ENCODE data around the gene SOX6. TPM values are rescaled to one million over a fixed set of nuclear protein-coding genes. Genes with fewer than 3 reads are reported as not detected.

Gene SOX6
- total and polyA plus RNA-seq, 4 donors = 26.6 to 51.6 (median 38.6) TPM

- Histone ChIP-seq H3K4me1 (ENCODE audit: control insufficient read depth, insufficient read depth, low read length) (peaks cover 10% of the 10 kb centered on the region), H3K36me3 (ENCODE audit: control insufficient read depth, insufficient read depth, low read length) (peaks cover 6% of the 10 kb centered on the region), H3K9me3 (ENCODE audit: control insufficient read depth, insufficient read depth, low read length) (no peaks in the 10 kb centered on the region), H3K4me3 (ENCODE audit: low read depth, low read length) (no peak overlapping the region), H3K27ac (ENCODE audit: low read depth, low read length) (peak overlapping the region; percentile 79), H3K27me3 (ENCODE audit: control insufficient read depth, insufficient read depth, low read length) (no peaks in the 10 kb centered on the region)
- 80% methylated on average over 2 of the region's 6 CpGs for WGBS (ENCODE audit: insufficient coverage)
- peak in 1 of 6 donors; percentile 44 for DNase-seq (ENCODE audit: low read depth in 4 of 6, low spot score in 6 of 6)
Observed at GRCh38 chr11:15969701-15970329, 386.5 kb downstream of the SOX6 start.

DNA sequence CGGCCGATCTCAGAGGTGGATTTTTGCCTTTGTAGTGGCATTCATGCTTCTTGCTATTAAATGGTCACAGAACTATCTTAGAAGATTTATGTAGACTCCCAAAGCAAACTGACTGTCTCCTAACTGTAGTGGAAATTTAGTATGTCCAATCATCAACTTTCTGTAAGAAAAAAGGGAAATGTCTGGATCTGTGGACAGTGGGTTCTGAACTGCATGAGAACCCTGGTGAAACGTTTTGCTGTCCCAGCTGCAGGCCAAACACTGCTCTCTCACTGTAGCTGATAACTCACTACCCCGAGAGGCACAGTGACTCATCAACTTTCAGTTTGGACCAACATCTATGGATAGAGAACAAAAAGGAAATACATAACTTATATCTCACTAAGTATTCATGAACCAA lies 387.1 kb downstream of the SOX6 start:
- peak overlapping the region; percentile 79 for H3K27ac ChIP-seq (ENCODE audit: low read depth, low read length)
- DNase-seq (ENCODE audit: low read depth in 4 of 6, low spot score in 6 of 6) = peak in 3 of 6 donors; percentile 11 to 45 (median 19)
- H3K27me3 ChIP-seq (ENCODE audit: control insufficient read depth, insufficient read depth, low read length) = no peaks in the 10 kb centered on the region
- whole genome bisulfite sequencing (ENCODE audit: insufficient coverage) = no CpG with 5 or more reads among the region's 4 CpGs
- peaks cover 6% of the 10 kb centered on the region for H3K36me3 ChIP-seq (ENCODE audit: control insufficient read depth, insufficient read depth, low read length)
- H3K9me3 ChIP-seq (ENCODE audit: control insufficient read depth, insufficient read depth, low read length) = no peaks in the 10 kb centered on the region
- no peak overlapping the region for H3K4me3 ChIP-seq (ENCODE audit: low read depth, low read length)
- peaks cover 10% of the 10 kb centered on the region for H3K4me1 ChIP-seq (ENCODE audit: control insufficient read depth, insufficient read depth, low read length)

GRCh38 chr11:15968461-15969130 lies 387.8 kb downstream of the SOX6 start:
- Histone ChIP-seq H3K36me3 (ENCODE audit: control insufficient read depth, insufficient read depth, low read length) (peaks cover 6% of the 10 kb centered on the region), H3K27ac (ENCODE audit: low read depth, low read length) (peak overlapping the region; percentile 79), H3K27me3 (ENCODE audit: control insufficient read depth, insufficient read depth, low read length) (no peaks in the 10 kb centered on the region), H3K4me3 (ENCODE audit: low read depth, low read length) (no peak overlapping the region), H3K9me3 (ENCODE audit: control insufficient read depth, insufficient read depth, low read length) (no peaks in the 10 kb centered on the region), H3K4me1 (ENCODE audit: control insufficient read depth, insufficient read depth, low read length) (peaks cover 10% of the 10 kb centered on the region)
- DNase-seq (ENCODE audit: low read depth in 4 of 6, low spot score in 6 of 6) = peak in 2 of 6 donors; percentile 48 to 53
- WGBS (ENCODE audit: insufficient coverage) = 25% methylated on average over 5 of the region's 10 CpGs

GRCh38 chr11:15967966-15968365 lies 388.4 kb downstream of the SOX6 start:
- H3K27ac ChIP-seq (ENCODE audit: low read depth, low read length) = peak overlapping the region; percentile 79
- no peaks in the 10 kb centered on the region for H3K9me3 ChIP-seq (ENCODE audit: control insufficient read depth, insufficient read depth, low read length)
- DNase-seq (ENCODE audit: low read depth in 4 of 6, low spot score in 6 of 6) = no peak
- no peaks in the 10 kb centered on the region for H3K27me3 ChIP-seq (ENCODE audit: control insufficient read depth, insufficient read depth, low read length)
- peaks cover 6% of the 10 kb centered on the region for H3K36me3 ChIP-seq (ENCODE audit: control insufficient read depth, insufficient read depth, low read length)
- 17% methylated on average over 1 of the region's 2 CpGs for WGBS (ENCODE audit: insufficient coverage)
- peaks cover 10% of the 10 kb centered on the region for H3K4me1 ChIP-seq (ENCODE audit: control insufficient read depth, insufficient read depth, low read length)
- no peak overlapping the region for H3K4me3 ChIP-seq (ENCODE audit: low read depth, low read length)

DNA sequence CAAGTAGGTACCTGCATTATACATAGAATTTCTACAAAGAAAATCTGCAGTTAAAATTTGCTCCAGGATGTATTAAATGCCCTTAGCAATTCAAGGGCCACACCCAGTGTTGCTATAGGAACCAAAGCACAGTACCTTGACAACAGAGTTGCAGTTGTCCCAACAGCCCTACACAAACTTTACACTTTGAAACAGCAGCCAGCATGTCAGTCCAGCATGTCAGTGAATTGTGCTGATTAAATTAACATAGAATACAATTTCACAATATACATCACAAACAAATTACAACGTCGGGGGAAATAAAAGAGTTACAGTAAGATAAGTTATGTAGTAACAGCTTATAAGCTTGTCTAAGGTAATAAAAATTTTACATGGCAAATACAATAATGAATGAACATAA lies 389.2 kb downstream of the SOX6 start:
- no CpG with 5 or more reads among the region's 2 CpGs for WGBS (ENCODE audit: insufficient coverage)

GRCh38 chr11:15965562-15966250 lies 390.6 kb downstream of the SOX6 start:
- no peak for DNase-seq (ENCODE audit: low read depth in 4 of 6, low spot score in 6 of 6)
- H3K4me3 ChIP-seq (ENCODE audit: low read depth, low read length) = no peak overlapping the region
- H3K4me1 ChIP-seq (ENCODE audit: control insufficient read depth, insufficient read depth, low read length) = peaks cover 6% of the 10 kb centered on the region
- WGBS (ENCODE audit: insufficient coverage) = 94% methylated on average over 6 of the region's 7 CpGs
- no peaks in the 10 kb centered on the region for H3K9me3 ChIP-seq (ENCODE audit: control insufficient read depth, insufficient read depth, low read length)
- H3K27me3 ChIP-seq (ENCODE audit: control insufficient read depth, insufficient read depth, low read length) = no peaks in the 10 kb centered on the region
- no peaks in the 10 kb centered on the region for H3K36me3 ChIP-seq (ENCODE audit: control insufficient read depth, insufficient read depth, low read length)
- H3K27ac ChIP-seq (ENCODE audit: low read depth, low read length) = no peak overlapping the region

More for the DNA sequence above, 389.2 kb downstream of the SOX6 start:
- Histone ChIP-seq H3K9me3 (ENCODE audit: control insufficient read depth, insufficient read depth, low read length) (no peaks in the 10 kb centered on the region), H3K4me1 (ENCODE audit: control insufficient read depth, insufficient read depth, low read length) (peaks cover 10% of the 10 kb centered on the region), H3K27ac (ENCODE audit: low read depth, low read length) (no peak overlapping the region), H3K27me3 (ENCODE audit: control insufficient read depth, insufficient read depth, low read length) (no peaks in the 10 kb centered on the region), H3K36me3 (ENCODE audit: control insufficient read depth, insufficient read depth, low read length) (peaks cover 3% of the 10 kb centered on the region), H3K4me3 (ENCODE audit: low read depth, low read length) (no peak overlapping the region)
- peak in 1 of 6 donors; percentile 21 for DNase-seq (ENCODE audit: low read depth in 4 of 6, low spot score in 6 of 6)

GRCh38 chr11:15963266-15963665 lies 393.1 kb downstream of the SOX6 start:
- H3K9me3 ChIP-seq (ENCODE audit: control insufficient read depth, insufficient read depth, low read length) = no peaks in the 10 kb centered on the region
- no peaks in the 10 kb centered on the region for H3K4me1 ChIP-seq (ENCODE audit: control insufficient read depth, insufficient read depth, low read length)
- no peaks in the 10 kb centered on the region for H3K36me3 ChIP-seq (ENCODE audit: control insufficient read depth, insufficient read depth, low read length)
- no peak overlapping the region for H3K4me3 ChIP-seq (ENCODE audit: low read depth, low read length)
- H3K27ac ChIP-seq (ENCODE audit: low read depth, low read length) = no peak overlapping the region
- DNase-seq (ENCODE audit: low read depth in 4 of 6, low spot score in 6 of 6) = no peak
- WGBS (ENCODE audit: insufficient coverage) = 100% methylated on average over 1 of the region's 1 CpG
- H3K27me3 ChIP-seq (ENCODE audit: control insufficient read depth, insufficient read depth, low read length) = no peaks in the 10 kb centered on the region

DNA sequence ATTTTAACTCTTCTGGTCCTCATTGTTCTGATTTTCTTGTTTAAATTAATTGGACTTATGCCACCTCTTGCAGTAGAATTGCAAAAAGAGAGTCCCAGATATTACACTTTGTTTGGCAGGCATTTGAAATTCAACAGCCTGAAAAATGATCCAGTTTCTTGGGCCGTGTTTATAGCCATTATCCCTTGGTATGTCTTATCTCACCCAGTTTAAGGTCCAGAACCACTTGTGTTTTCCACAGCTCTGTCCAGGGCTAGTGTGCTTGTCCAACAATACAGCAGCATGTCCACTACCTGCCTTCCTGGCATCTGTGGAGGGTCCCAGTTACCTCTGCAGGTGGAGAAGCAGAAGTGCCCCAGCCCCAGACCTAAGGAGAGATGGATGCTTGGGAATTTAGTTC lies 397.4 kb downstream of the SOX6 start:
- no peak overlapping the region for H3K27ac ChIP-seq (ENCODE audit: low read depth, low read length)
- H3K27me3 ChIP-seq (ENCODE audit: control insufficient read depth, insufficient read depth, low read length) = no peaks in the 10 kb centered on the region
- 75% methylated on average over 1 of the region's 1 CpG for WGBS (ENCODE audit: insufficient coverage)
- no peak overlapping the region for H3K4me3 ChIP-seq (ENCODE audit: low read depth, low read length)
- H3K4me1 ChIP-seq (ENCODE audit: control insufficient read depth, insufficient read depth, low read length) = no peaks in the 10 kb centered on the region
- no peak for DNase-seq (ENCODE audit: low read depth in 4 of 6, low spot score in 6 of 6)
- no peaks in the 10 kb centered on the region for H3K36me3 ChIP-seq (ENCODE audit: control insufficient read depth, insufficient read depth, low read length)
- H3K9me3 ChIP-seq (ENCODE audit: control insufficient read depth, insufficient read depth, low read length) = no peaks in the 10 kb centered on the region

DNA sequence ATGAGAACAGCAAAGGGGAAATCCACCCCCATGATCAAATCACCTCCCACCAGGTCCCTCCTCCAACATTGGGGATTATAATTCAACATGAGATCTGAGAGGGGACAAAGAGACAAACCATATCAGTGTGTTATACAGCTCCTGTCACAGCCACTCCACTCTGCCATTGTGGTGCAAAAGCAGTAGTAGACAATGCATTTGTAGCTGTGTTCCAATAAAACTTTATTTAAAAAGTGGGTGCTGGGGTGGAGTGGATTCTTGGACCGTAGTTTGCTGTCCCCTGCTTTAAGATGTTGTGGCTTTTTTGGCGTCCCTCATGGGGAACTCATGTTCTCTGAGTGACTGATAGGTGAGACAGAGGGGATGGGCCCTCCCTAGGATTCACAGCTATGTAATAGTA lies 399.1 kb downstream of the SOX6 start:
- DNase-seq (ENCODE audit: low read depth in 4 of 6, low spot score in 6 of 6) = no peak
- no peaks in the 10 kb centered on the region for H3K9me3 ChIP-seq (ENCODE audit: control insufficient read depth, insufficient read depth, low read length)
- no peaks in the 10 kb centered on the region for H3K4me1 ChIP-seq (ENCODE audit: control insufficient read depth, insufficient read depth, low read length)
- H3K4me3 ChIP-seq (ENCODE audit: low read depth, low read length) = no peak overlapping the region
- no peaks in the 10 kb centered on the region for H3K36me3 ChIP-seq (ENCODE audit: control insufficient read depth, insufficient read depth, low read length)
- 0% methylated on average over 2 of the region's 2 CpGs for WGBS (ENCODE audit: insufficient coverage)
- no peak overlapping the region for H3K27ac ChIP-seq (ENCODE audit: low read depth, low read length)
- no peaks in the 10 kb centered on the region for H3K27me3 ChIP-seq (ENCODE audit: control insufficient read depth, insufficient read depth, low read length)

Data from spinal cord (tissue), 10 donors.